Stimulated activated effector memory CD8-positive, alpha-beta T cell treated with anti-CD3 and anti-CD28 coated beads, Interleukin-12 subunit alpha, Interleukin-12 subunit beta, amount 100 ng/mL, for 72 hours (primary cell): ENCODE data around the gene ATP6V0E2.

ENCODE experiments used
- ATAC-seq: fragments of 150-1000 bp; cut with Tn5 transposase; 2 replicates; pipeline ENCODE4 v1.10.0; 2021
- DNase-seq, 2 donors: peaks; one replicate each; pipeline ENCODE4 v3.0.0; 2021 to 2022; ENCODE audit warnings: low spot score in 2 of 2
- H3K27ac Mint-ChIP-seq: one replicate; pipeline ENCODE4 v1.8.0; 2022; ENCODE audit warnings: mild to moderate bottlenecking, mixed read lengths
- H3K36me3 Mint-ChIP-seq: one replicate; pipeline ENCODE4 v1.8.0; 2022; ENCODE audit warnings: mild to moderate bottlenecking, mixed read lengths
- H3K4me1 Mint-ChIP-seq: one replicate; pipeline ENCODE4 v1.8.0; 2022; ENCODE audit warnings: mixed read lengths
- H3K4me3 Mint-ChIP-seq: one replicate; pipeline ENCODE4 v1.8.0; 2022; ENCODE audit warnings: mild to moderate bottlenecking, mixed read lengths
- H3K9me3 Mint-ChIP-seq: one replicate; pipeline ENCODE4 v1.8.0; 2022; ENCODE audit warnings: mixed read lengths

Gene ATP6V0E2

DNA sequence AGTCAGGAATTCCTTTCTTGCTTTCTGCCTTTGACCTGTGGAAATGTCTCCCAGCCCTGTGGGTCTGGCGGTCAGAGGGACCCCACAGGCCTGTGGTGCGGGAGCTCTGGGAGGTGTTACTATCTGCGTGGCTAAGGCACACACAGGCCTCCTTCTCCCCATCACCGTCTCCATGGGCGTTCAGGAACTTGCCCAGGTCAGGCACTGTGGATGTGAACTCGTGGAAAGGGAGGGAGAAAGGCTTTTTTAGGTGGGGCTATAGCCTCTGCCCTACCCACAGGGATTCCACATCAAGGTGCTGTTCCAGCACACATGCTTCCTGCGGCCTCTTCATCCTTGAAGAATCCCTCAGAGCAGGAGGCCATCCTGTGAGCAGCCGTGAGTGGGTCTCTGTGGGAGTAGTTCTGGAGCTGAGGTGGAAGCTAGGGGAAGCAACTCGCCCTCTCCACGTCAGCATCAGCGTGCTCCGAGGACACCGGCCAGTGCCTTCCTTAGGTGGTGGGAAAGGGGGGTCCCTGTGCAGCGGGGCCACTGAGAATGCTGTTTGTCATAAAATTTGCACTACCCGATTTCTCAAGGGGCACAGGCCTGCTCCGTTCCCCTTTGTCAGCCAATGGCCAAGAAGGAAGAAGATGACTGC is 7.5 kb upstream of the ATP6V0E2 start:
- H3K4me3 Mint-ChIP-seq: peak overlapping the region; percentile 13
- no peak for ATAC-seq
- no peak for DNase-seq
- no peaks in the 10 kb centered on the region for H3K9me3 Mint-ChIP-seq
- peak overlapping the region; percentile 89 for H3K27ac Mint-ChIP-seq
- H3K36me3 Mint-ChIP-seq: peaks cover 6% of the 10 kb centered on the region
- peaks cover 58% of the 10 kb centered on the region for H3K4me1 Mint-ChIP-seq

DNA sequence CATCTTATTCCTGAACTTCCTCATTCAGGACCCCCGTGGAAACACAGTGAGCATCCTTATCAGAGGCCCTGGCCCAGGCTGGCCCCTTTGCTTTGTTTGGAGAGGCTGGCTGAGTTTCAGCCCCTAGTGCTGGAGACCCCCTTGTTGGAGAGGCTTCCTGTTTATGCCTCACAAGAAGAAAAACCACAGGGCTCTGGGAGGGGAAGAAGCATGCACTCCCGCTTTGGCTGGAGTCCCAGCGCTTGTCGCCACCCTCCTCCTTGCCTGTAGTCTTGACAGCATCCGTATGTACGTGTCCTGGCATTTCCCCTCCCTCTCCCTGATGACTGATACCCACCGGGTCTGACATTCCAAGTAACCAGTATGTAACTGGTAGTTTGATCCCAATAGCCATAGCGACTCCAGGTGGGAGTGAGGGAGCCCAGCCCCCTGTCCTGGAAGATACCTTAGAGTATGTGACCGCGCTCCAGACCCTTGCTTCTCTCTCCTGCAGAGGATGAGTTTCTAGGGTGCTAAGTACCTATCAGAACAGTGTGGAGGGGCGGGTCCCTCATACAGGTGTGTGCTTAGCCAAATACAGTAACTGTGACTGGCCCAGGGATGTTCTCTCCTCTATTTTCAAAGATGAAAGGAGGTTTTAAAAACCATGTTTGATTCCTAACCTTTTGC is 6.9 kb upstream of the ATP6V0E2 start:
- peaks cover 64% of the 10 kb centered on the region for H3K4me1 Mint-ChIP-seq
- H3K9me3 Mint-ChIP-seq: no peaks in the 10 kb centered on the region
- ATAC-seq (no peak), DNase-seq (no peak)
- peaks cover 6% of the 10 kb centered on the region for H3K36me3 Mint-ChIP-seq
- H3K27ac Mint-ChIP-seq: peak overlapping the region; percentile 89
- no peak overlapping the region for H3K4me3 Mint-ChIP-seq

DNA sequence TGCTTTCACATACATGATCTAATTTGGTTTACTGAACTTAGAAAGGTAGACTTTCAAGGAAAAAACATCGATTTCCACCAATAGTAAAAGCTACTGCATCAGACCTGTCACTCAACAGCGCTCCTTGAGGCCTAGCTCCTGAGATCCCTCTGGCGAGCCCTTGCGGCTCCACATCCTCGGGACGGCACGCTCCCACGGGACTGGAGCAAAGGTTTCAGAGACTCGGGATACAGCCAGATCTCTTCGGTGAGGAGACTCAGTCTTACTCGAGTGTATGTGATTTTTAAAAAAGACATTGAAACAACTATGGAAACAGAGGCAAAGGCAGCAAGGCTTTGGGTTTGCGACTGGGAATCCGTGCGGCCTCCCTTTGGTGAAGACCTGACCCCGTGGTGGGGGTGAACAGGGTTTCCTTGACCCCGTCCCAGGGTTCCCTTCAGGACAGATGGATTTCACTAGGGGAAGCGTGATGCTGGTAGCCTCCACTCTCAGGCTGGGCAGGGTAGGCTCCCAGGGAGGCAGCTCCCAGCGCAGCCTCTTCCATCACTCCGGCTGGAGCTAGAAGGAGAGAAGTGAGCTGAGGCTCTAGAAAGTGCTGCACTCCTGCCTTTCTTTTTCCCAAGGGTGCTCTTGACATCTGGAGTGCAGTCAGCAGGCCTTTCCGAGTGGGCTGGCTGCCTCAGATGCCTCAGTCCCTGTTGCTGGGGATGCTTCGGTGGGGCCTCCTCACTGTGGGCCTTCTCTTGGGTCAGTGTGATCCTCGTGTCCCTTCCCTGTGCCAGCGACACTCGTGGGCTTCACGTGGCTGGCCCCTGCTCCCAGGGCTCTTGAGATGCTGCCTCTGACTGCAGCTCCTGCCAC is 5.8 kb upstream of the ATP6V0E2 start:
- Mint-ChIP-seq H3K4me1 (peaks cover 71% of the 10 kb centered on the region), H3K36me3 (peaks cover under 1% of the 10 kb centered on the region), H3K27ac (peak overlapping the region; percentile 89), H3K9me3 (no peaks in the 10 kb centered on the region), H3K4me3 (no peak overlapping the region)
- ATAC-seq (no peak), DNase-seq (no peak)

- Mint-ChIP-seq H3K4me1 (peaks cover 71% of the 10 kb centered on the region), H3K36me3 (no peaks in the 10 kb centered on the region), H3K27ac (peak overlapping the region; percentile 37), H3K4me3 (no peak overlapping the region), H3K9me3 (no peaks in the 10 kb centered on the region)
- ATAC-seq (no peak), DNase-seq (no peak)
Observed at GRCh38 chr7:149868623-149869290, 5.0 kb upstream of the ATP6V0E2 start.

DNA sequence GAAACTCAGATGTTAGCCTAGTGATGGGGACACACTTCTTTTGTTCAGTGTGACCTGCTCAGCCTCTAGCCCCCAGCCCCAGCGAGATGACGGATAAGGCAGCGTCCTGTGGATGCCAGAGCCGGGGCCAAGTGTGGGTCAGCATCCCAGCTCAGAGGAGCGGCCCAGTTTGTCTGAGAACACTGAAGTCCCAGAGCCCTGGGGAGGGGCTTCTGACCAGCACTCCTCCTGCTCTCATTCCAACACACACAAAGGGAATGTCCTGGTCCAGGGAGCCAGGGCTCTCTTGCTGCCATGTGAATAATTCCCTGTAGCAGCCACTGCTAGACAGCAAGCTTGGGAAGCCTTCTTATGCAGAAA is 4.5 kb upstream of the ATP6V0E2 start:
- Mint-ChIP-seq H3K4me3 (no peak overlapping the region), H3K9me3 (no peaks in the 10 kb centered on the region), H3K4me1 (peaks cover 71% of the 10 kb centered on the region), H3K36me3 (no peaks in the 10 kb centered on the region), H3K27ac (peak overlapping the region; percentile 83)
- DNase-seq: no peak
- no peak for ATAC-seq

DNA sequence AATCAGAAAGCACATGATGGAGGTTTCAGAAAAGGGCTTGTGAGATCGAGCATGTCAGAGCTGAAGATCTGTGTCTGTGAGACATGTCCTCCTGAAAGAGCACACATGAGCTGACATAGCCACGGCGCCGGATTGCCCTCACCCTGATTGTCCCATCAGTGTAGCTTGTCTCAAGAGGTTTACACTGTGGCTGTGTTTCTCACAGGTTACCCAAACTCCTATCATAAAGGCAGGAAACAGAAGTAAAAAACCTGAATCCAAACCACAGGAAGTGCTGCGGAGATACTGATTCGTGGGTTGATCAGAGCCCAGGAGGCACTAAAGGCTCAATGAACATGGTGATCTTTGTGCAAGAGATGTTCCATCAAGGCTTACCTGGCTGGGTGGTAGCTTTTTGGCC is 3.9 kb upstream of the ATP6V0E2 start:
- H3K4me3 Mint-ChIP-seq: peak overlapping the region; percentile 20
- peaks cover 74% of the 10 kb centered on the region for H3K4me1 Mint-ChIP-seq
- H3K36me3 Mint-ChIP-seq: no peaks in the 10 kb centered on the region
- H3K9me3 Mint-ChIP-seq: no peaks in the 10 kb centered on the region
- peak overlapping the region; percentile 83 for H3K27ac Mint-ChIP-seq
- peak in 1 of 2 donors; percentile 64 for DNase-seq
- peak; percentile 2 for ATAC-seq

DNA sequence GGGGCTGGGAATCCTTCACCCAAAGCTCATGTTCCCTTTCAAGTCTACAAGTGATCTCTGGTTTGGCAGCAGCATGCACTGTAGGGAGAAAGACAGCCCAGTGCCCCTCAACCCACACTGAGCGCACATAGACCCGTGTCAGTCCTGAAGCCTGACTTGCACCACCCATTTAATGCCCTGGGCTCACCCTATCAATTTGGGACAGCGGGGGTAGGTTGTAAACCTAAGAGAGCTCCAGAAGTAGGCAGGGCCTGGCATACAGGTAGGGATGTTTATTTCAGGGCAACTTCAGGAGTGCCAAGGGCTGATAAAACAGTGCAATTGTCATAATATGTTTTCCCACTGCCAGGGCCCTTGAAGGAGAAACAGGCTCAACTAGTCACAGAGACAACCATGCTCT is 3.5 kb upstream of the ATP6V0E2 start:
- Mint-ChIP-seq H3K36me3 (no peaks in the 10 kb centered on the region), H3K9me3 (no peaks in the 10 kb centered on the region), H3K27ac (peak overlapping the region; percentile 83), H3K4me3 (peak overlapping the region; percentile 20), H3K4me1 (peaks cover 75% of the 10 kb centered on the region)
- no peak for DNase-seq
- no peak for ATAC-seq

DNA sequence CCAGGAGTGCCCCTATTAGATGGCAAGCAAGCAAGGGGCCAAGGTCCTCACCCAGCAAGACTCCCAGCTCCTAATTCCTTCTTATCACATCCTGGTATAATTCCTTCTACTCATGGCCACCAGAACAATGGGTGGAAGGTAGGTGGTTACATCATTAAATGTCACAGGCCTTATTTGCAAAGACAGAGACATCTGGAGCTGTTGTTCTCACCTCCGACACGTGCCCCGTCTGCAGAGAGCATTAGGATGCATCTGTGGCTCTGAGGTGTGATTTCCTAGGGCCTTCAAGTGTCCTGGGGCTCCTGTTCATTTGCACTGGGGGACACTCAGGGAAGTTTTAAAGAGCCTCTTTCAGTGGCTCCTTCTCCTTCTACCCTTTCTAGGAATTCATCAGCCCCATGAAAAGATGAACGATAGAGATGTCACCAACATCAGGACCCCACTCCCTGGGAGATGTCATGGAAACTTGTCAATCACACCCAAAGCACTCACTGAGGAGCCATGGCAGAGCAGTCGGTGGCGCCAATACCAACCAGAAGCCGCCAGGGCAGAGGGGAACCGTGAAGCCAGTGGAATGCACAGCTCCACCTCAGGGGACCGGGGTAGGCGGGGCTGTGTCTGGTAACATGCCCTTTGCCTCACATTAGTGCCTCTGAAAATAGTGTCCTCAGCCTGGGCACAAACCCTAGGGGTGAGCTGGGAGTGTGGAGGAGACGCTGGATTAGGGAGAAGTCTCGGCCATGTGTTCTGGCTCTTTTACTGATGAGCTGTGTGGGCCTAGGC is 2.9 kb upstream of the ATP6V0E2 start:
- Mint-ChIP-seq H3K36me3 (no peaks in the 10 kb centered on the region), H3K4me3 (peak overlapping the region; percentile 77), H3K4me1 (peaks cover 75% of the 10 kb centered on the region), H3K27ac (no peak overlapping the region), H3K9me3 (no peaks in the 10 kb centered on the region)
- ATAC-seq (no peak), DNase-seq (no peak)

- Mint-ChIP-seq H3K9me3 (no peaks in the 10 kb centered on the region), H3K4me3 (peak overlapping the region; percentile 77), H3K27ac (peak overlapping the region; percentile 40), H3K36me3 (no peaks in the 10 kb centered on the region), H3K4me1 (peaks cover 71% of the 10 kb centered on the region)
- DNase-seq (peak in 1 of 2 donors; percentile 53), ATAC-seq (no peak)
Observed at GRCh38 chr7:149871576-149871975, 2.2 kb upstream of the ATP6V0E2 start.

- H3K9me3 Mint-ChIP-seq: no peaks in the 10 kb centered on the region
- peak overlapping the region; percentile 87 for H3K27ac Mint-ChIP-seq
- ATAC-seq (no peak), DNase-seq (peak; percentile 2 to 58)
- peaks cover 61% of the 10 kb centered on the region for H3K4me1 Mint-ChIP-seq
- peak overlapping the region; percentile 77 for H3K4me3 Mint-ChIP-seq
- H3K36me3 Mint-ChIP-seq: peaks cover 5% of the 10 kb centered on the region
Observed at GRCh38 chr7:149872419-149873073, 1.2 kb upstream of the ATP6V0E2 start.

DNA sequence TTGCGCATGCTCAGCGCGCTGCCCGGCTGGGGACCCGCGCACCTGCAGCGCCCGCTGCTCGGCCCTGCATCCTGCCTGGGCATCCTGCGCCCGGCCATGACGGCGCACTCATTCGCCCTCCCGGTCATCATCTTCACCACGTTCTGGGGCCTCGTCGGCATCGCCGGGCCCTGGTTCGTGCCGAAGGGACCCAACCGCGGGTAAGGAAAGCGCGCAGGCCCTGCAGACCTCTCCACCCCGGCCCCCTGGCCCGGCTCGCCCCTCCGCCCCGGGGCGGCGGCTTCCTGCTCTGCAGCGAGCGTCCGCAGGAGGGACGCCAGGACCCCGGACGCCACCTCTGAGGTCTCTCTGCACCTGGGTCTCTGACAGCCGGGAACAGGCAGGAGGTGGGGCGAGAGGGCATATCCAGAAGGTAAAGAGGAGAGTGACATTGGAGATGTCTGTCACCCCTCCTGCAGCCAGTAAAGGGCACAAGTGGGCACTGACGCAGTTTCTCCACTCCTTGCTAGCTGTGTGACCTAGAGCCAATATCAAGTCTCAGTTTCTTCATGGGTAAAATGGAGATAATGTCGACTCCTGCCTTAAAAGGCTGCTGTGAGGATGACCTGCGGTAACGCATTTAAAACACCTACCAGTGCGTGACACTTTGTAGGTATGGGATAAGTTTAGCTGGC is 338 bp downstream of the ATP6V0E2 start:
- Mint-ChIP-seq H3K27ac (peak overlapping the region; percentile 87), H3K36me3 (peaks cover 18% of the 10 kb centered on the region), H3K4me1 (peaks cover 52% of the 10 kb centered on the region), H3K9me3 (no peaks in the 10 kb centered on the region), H3K4me3 (peak overlapping the region; percentile 77)
- DNase-seq: peak in 1 of 2 donors; percentile 7
- peak; percentile 9 for ATAC-seq

DNA sequence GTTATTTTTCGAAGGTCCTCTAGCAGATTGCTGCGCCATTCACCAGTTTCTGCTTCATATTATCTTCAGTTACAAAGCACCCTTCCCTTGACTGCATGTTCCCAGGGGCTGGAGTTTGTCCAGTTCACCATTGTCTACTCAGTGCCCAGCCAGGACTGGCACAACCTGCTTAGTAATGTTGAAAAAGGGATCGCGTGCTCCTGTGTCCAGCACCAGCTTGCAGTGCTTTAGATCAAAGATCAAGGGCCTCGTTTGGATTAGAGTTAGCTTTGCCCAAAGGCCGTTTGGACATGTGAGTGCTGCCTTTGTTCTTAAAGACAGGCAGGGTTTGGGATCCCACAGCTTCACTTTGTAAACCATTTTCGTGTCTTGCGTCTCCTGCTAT is 867 bp downstream of the ATP6V0E2 start:
- no peak for ATAC-seq
- Mint-ChIP-seq H3K27ac (peak overlapping the region; percentile 87), H3K36me3 (peaks cover 18% of the 10 kb centered on the region)

DNA sequence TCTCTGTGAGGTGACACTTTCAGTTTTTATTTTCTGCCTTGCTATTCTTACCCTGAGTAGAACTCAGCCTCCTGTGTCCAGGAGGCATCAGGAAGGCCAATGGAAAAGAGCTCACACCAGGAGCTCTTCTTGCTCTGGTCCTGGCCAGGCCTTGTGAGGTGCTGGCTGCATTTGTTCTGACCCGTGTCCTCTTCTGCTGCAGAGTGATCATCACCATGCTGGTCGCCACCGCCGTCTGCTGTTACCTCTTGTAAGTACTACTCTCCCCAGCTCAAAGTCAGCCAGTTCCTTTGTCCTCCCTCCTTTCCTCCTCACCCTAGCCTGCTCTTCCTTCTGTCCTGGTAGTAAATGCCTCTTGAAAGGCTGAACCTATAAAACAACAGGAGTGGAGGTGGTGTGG is 1.6 kb downstream of the ATP6V0E2 start:
- no peak overlapping the region for H3K27ac Mint-ChIP-seq
- H3K36me3 Mint-ChIP-seq: peaks cover 18% of the 10 kb centered on the region
- no peaks in the 10 kb centered on the region for H3K9me3 Mint-ChIP-seq
- H3K4me1 Mint-ChIP-seq: peaks cover 40% of the 10 kb centered on the region
- ATAC-seq: no peak
- no peak for DNase-seq
- H3K4me3 Mint-ChIP-seq: peak overlapping the region; percentile 77

More for the DNA sequence above, 867 bp downstream of the ATP6V0E2 start:
- H3K4me1 Mint-ChIP-seq: peaks cover 48% of the 10 kb centered on the region
- no peaks in the 10 kb centered on the region for H3K9me3 Mint-ChIP-seq
- peak overlapping the region; percentile 77 for H3K4me3 Mint-ChIP-seq
- DNase-seq: no peak
